ENCODE data around the gene SORCS2.

The SORCS2 gene

GRCh38 chr4:7499661-7500060 lies 307.3 kb downstream of the SORCS2 start:
- no peak for TF ChIP-seq CTCF (IDR thresholded peaks at IDR 0.05)
- no peak overlapping the region for H3K27ac ChIP-seq
- DNase-seq (ENCODE audit: low spot score) = no peak
- H3K4me3 ChIP-seq = no peak overlapping the region

- no peak overlapping the region for H3K27ac ChIP-seq
- no peak for TF ChIP-seq CTCF (IDR thresholded peaks at IDR 0.05)
- H3K4me3 ChIP-seq = no peak overlapping the region
These were observed 308.1 kb downstream of the SORCS2 start for GRCh38 chr4:7500404-7500803.

GRCh38 chr4:7501314-7501713 lies 309.0 kb downstream of the SORCS2 start:
- Histone ChIP-seq H3K27ac (no peak overlapping the region), H3K4me3 (no peak overlapping the region)
- DNase-seq (ENCODE audit: low spot score) = no peak
- no peak for TF ChIP-seq CTCF (IDR thresholded peaks at IDR 0.05)

More at GRCh38 chr4:7500404-7500803, 308.1 kb downstream of the SORCS2 start:
- DNase-seq (ENCODE audit: low spot score) = no peak

DNA sequence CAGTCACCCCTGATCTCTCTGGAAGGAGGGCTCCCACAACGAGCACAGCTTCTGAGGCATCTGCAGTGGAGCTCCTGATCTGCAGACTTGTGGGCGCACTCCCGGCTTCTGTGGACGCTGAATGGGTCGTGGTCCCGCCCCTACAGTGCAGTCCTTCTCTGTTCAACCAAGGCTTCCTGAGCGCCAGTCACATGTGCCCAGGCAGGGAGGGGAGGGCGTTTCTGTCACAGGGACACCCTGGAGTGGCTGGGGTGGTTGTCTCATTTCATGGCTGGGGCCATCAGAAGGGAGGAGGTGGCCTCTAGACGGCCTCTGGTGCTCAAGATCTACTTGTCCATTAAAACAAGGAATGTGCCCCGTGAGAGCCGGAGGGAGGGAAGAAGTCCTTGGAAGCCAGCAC lies 309.5 kb downstream of the SORCS2 start:
- Histone ChIP-seq H3K27ac (no peak overlapping the region), H3K4me3 (no peak overlapping the region)
- DNase-seq (ENCODE audit: low spot score) = no peak
- TF ChIP-seq CTCF (IDR thresholded peaks at IDR 0.05) = no peak

DNA sequence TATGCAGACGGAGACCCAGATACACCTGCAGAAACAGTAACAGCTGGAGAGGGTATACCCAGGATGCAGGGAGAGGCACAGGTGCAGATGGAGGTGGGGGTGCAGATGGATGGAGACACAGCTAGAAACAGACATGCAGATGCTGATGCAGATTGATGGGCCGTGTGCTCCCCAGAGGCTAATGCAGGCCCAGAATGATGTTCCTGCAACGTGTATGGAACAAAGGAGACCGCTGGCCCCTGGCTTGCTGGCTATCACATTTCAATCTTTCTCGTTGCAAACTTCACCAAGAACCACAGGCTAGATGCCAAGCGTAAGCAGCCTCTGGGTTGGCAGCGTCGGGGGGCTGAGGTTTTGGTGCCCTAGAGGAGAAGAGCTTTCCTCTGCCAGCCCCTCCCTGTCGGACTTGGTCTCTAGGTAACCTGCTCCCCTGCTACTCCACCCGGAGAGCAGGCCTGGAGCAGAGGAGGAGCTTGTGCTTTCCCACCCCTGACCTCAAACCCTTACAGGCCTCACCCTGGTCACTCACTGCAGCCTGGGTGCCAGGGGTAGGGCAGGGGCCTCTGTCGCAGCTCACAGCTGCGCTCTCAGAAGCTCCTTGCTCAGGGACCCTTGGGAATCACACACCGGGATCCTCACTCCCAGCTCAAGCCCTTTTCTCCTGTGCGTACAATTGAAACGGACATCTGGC lies 311.4 kb downstream of the SORCS2 start:
- no peak for DNase-seq (ENCODE audit: low spot score)
- H3K4me3 ChIP-seq = no peak overlapping the region
- TF ChIP-seq CTCF (IDR thresholded peaks at IDR 0.05) = no peak
- H3K27ac ChIP-seq = no peak overlapping the region

- no peak for TF ChIP-seq CTCF (IDR thresholded peaks at IDR 0.05)
- no peak for DNase-seq (ENCODE audit: low spot score)
- Histone ChIP-seq H3K27ac (no peak overlapping the region), H3K4me3 (no peak overlapping the region)
These were observed 313.0 kb downstream of the SORCS2 start for GRCh38 chr4:7505116-7505900.

- no peak for DNase-seq (ENCODE audit: low spot score)
- TF ChIP-seq CTCF (IDR thresholded peaks at IDR 0.05) = no peak
- H3K27ac ChIP-seq = no peak overlapping the region
- H3K4me3 ChIP-seq = no peak overlapping the region
These were observed 313.8 kb downstream of the SORCS2 start for GRCh38 chr4:7506119-7506518.
